ENCODE measurements around the gene DR1. TPM values are rescaled to one million over a fixed set of nuclear protein-coding genes. Genes with fewer than 3 reads are reported as not detected.

DR1 gene
- total and polyA plus RNA-seq, 2 of the 13 experiments (the other 11 are each of a cell fraction or from before 2014, with no cell fraction given), result 17.8 to 42.3 TPM

- no peak for TF ChIP-seq RBM22 (optimal IDR thresholded peaks at IDR 0.05; ENCODE audit: low read length)
- no peak for TF ChIP-seq ZSCAN31 (CRISPR knock-in tag; IDR thresholded peaks at IDR 0.05; ENCODE audit: low read depth)
- TF ChIP-seq, protein P1, sequence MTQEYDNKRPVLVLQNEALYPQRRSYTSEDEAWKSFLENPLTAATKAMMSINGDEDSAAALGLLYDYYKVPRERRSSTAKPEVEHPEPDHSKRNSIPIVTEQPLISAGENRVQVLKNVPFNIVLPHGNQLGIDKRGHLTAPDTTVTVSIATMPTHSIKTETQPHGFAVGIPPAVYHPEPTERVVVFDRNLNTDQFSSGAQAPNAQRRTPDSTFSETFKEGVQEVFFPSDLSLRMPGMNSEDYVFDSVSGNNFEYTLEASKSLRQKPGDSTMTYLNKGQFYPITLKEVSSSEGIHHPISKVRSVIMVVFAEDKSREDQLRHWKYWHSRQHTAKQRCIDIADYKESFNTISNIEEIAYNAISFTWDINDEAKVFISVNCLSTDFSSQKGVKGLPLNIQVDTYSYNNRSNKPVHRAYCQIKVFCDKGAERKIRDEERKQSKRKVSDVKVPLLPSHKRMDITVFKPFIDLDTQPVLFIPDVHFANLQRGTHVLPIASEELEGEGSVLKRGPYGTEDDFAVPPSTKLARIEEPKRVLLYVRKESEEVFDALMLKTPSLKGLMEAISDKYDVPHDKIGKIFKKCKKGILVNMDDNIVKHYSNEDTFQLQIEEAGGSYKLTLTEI (CRISPR knock-in tag; conservative IDR thresholded peaks at IDR 0.05), result no peak
- TF ChIP-seq, protein P2, sequence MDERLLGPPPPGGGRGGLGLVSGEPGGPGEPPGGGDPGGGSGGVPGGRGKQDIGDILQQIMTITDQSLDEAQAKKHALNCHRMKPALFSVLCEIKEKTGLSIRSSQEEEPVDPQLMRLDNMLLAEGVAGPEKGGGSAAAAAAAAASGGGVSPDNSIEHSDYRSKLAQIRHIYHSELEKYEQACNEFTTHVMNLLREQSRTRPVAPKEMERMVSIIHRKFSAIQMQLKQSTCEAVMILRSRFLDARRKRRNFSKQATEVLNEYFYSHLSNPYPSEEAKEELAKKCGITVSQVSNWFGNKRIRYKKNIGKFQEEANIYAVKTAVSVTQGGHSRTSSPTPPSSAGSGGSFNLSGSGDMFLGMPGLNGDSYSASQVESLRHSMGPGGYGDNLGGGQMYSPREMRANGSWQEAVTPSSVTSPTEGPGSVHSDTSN (CRISPR knock-in tag; IDR thresholded peaks at IDR 0.05), result no peak
- no peak for TF ChIP-seq ZNF816 (CRISPR knock-in tag; IDR thresholded peaks at IDR 0.05; ENCODE audit: borderline replicate concordance)
- no peak for TF ChIP-seq HMG20A (CRISPR knock-in tag; IDR thresholded peaks at IDR 0.05; ENCODE audit: borderline replicate concordance)
These were observed 38.8 kb upstream of the DR1 start (continued) for GRCh38 chr1:93306920-93307319.

- ATAC-seq (no peak), FAIRE-seq (no peak), DNase-seq (ENCODE audit: low spot score) (no peak)
- CTCF ChIA-PET (ENCODE audit: low intra/inter-chr PET ratio, low total read pairs), result no interaction called here
- no peak overlapping the region for H2AFZ ChIP-seq (ENCODE audit: low read length)
- no peak for TF ChIP-seq ZNF605 (CRISPR knock-in tag; IDR thresholded peaks at IDR 0.05)
- TF ChIP-seq CHCHD3 (CRISPR knock-in tag; IDR thresholded peaks at IDR 0.05), result no peak
- no peak for TF ChIP-seq ZNF382 (CRISPR knock-in tag; IDR thresholded peaks at IDR 0.05; ENCODE audit: borderline replicate concordance)
- no peak for TF ChIP-seq FOSL2 (CRISPR knock-in tag; IDR thresholded peaks at IDR 0.05)
- no peaks in the 10 kb centered on the region for H3K36me3 ChIP-seq (replicated peaks in 1 of 2; ENCODE audit: control insufficient read depth in 1 of 2, insufficient read depth in 2 of 2, low read length in 2 of 2)
- no peaks in the 10 kb centered on the region for H3K4me1 ChIP-seq (ENCODE audit: insufficient read depth, low read length)
- H3K4me3 ChIP-seq (replicated peaks in 1 of 3; ENCODE audit: insufficient read depth in 1 of 3, low read depth in 2 of 3, low read length in 3 of 3), result no peak overlapping the region
- in situ Hi-C loops (cut with HindIII; ENCODE audit: extremely low pct_ligation_motif_present, low pct_unique_long_range_greater_than_20kb) (no loop called here), intact Hi-C loops (cut with micrococcal nuclease; ENCODE audit: unreplicated experiment) (no loop called here)
- no TSS peak for BruUV-seq (replicated peaks)
- no peak overlapping the region for H3K4me2 ChIP-seq (ENCODE audit: low read depth, low read length)
- H3K79me2 ChIP-seq (ENCODE audit: insufficient read depth, low read length), result no peaks in the 10 kb centered on the region
- 83% methylated on average over 4 of the region's 4 CpGs for WGBS (ENCODE audit: low lambda C conversion rate)
- H3K9ac ChIP-seq (ENCODE audit: insufficient read depth, low read depth, low read length), result no peak overlapping the region
- no peak overlapping the region for H3K27ac ChIP-seq (ENCODE audit: extremely low read length, insufficient read depth, low read length)
- H3K27me3 ChIP-seq (ENCODE audit: control insufficient read depth in 1 of 2, insufficient read depth in 2 of 2, low read length in 2 of 2), result no peaks in the 10 kb centered on the region
- no peaks in the 10 kb centered on the region for H3K9me3 ChIP-seq (ENCODE audit: low read length)
- POLR2A ChIA-PET, result no interaction called here
- H4K20me1 ChIP-seq (ENCODE audit: insufficient read depth, low read length), result no peaks in the 10 kb centered on the region
These were observed 32.7 kb upstream of the DR1 start for GRCh38 chr1:93313026-93313425.

Measured in HepG2 (cell line).